HAP-1 (cell line): ENCODE measurements around the gene CDH22.

Experiments
- DNase-seq, 2 experiments: peaks; one replicate each; pipeline ENCODE4 v3.0.0-alpha.2; 2016 to 2020; ENCODE audit warnings: low spot score in 2 of 2
- H3K27me3 ChIP-seq: fragments of 250-450 bp; sonication (Bioruptor Pico); 2 replicates; pipeline ENCODE4 v1.5.1; 2020; ENCODE audit warnings: low read depth, mild to moderate bottlenecking, moderate library complexity
- H3K36me3 ChIP-seq: fragments of 250-450 bp; sonication (Bioruptor Pico); replicated peaks from 2 replicates; pipeline ENCODE4 v1.5.1; 2020; ENCODE audit warnings: mild to moderate bottlenecking
- H3K4me1 ChIP-seq: fragments of 250-450 bp; sonication (Bioruptor Pico); 2 replicates; pipeline ENCODE4 v1.5.1; 2020; ENCODE audit warnings: mild to moderate bottlenecking
- H3K4me3 ChIP-seq: fragments of 250-450 bp; sonication (Bioruptor Pico); 2 replicates; pipeline ENCODE4 v1.5.1; 2020; ENCODE audit warnings: mild to moderate bottlenecking, moderate library complexity
- H3K9me3 ChIP-seq: fragments of 250-450 bp; sonication (Bioruptor Pico); 2 replicates; pipeline ENCODE4 v1.5.1; 2020; ENCODE audit warnings: mild to moderate bottlenecking, moderate library complexity
- in situ Hi-C: fragments of 300-500 bp; cut with MboI; formaldehyde crosslinking; loops from 3 replicates; pipeline ENCODE4 v1.14.3; 2020; ENCODE audit warnings: low sequenced_read_pairs, inconsistent platforms, mixed read lengths

Gene CDH22

GRCh38 chr20:46195264-46196036, 112.8 kb downstream of the CDH22 start:
- no peak for DNase-seq
- Histone ChIP-seq H3K9me3 (no peaks in the 10 kb centered on the region), H3K36me3 (no peaks in the 10 kb centered on the region), H3K27me3 (no peaks in the 10 kb centered on the region), H3K4me3 (no peak overlapping the region), H3K4me1 (no peaks in the 10 kb centered on the region)
- in situ Hi-C loops = no loop called here

GRCh38 chr20:46194409-46194808, 113.9 kb downstream of the CDH22 start:
- in situ Hi-C loops = no loop called here
- no peaks in the 10 kb centered on the region for H3K9me3 ChIP-seq
- H3K27me3 ChIP-seq = no peaks in the 10 kb centered on the region
- H3K36me3 ChIP-seq = no peaks in the 10 kb centered on the region
- no peak for DNase-seq
- H3K4me1 ChIP-seq = no peaks in the 10 kb centered on the region
- no peak overlapping the region for H3K4me3 ChIP-seq

GRCh38 chr20:46192376-46192944, 115.8 kb downstream of the CDH22 start:
- no peak overlapping the region for H3K4me3 ChIP-seq
- H3K36me3 ChIP-seq = no peaks in the 10 kb centered on the region
- no peaks in the 10 kb centered on the region for H3K4me1 ChIP-seq
- no peaks in the 10 kb centered on the region for H3K9me3 ChIP-seq
- in situ Hi-C loops = no loop called here
- DNase-seq = no peak
- H3K27me3 ChIP-seq = 0 out of 2 replicates have a peak, but pooled peaks cover 2% of the 10 kb centered on the region

GRCh38 chr20:46191611-46192010, 116.7 kb downstream of the CDH22 start:
- H3K4me1 ChIP-seq = no peaks in the 10 kb centered on the region
- H3K9me3 ChIP-seq = no peaks in the 10 kb centered on the region
- no peak overlapping the region for H3K4me3 ChIP-seq
- in situ Hi-C loops = no loop called here
- DNase-seq = no peak
- H3K36me3 ChIP-seq = no peaks in the 10 kb centered on the region
- H3K27me3 ChIP-seq = 0 out of 2 replicates have a peak, but pooled peaks cover 2% of the 10 kb centered on the region

- in situ Hi-C loops = no loop called here
- H3K9me3 ChIP-seq = no peaks in the 10 kb centered on the region
- 0 out of 2 replicates have a peak, but pooled peaks cover 2% of the 10 kb centered on the region for H3K27me3 ChIP-seq
- H3K4me1 ChIP-seq = no peaks in the 10 kb centered on the region
- H3K4me3 ChIP-seq = no peak overlapping the region
- no peak for DNase-seq
- no peaks in the 10 kb centered on the region for H3K36me3 ChIP-seq
These were observed 117.1 kb downstream of the CDH22 start for GRCh38 chr20:46191168-46191540.

- Histone ChIP-seq H3K36me3 (no peaks in the 10 kb centered on the region), H3K9me3 (no peaks in the 10 kb centered on the region), H3K4me3 (no peak overlapping the region), H3K27me3 (0 out of 2 replicates have a peak, but pooled peaks cover 2% of the 10 kb centered on the region), H3K4me1 (no peaks in the 10 kb centered on the region)
- no peak for DNase-seq
- in situ Hi-C loops = no loop called here
These were observed 117.7 kb downstream of the CDH22 start for GRCh38 chr20:46190478-46191167.

GRCh38 chr20:46188866-46189541, 119.3 kb downstream of the CDH22 start:
- no peak overlapping the region for H3K4me3 ChIP-seq
- no peaks in the 10 kb centered on the region for H3K4me1 ChIP-seq
- no peaks in the 10 kb centered on the region for H3K9me3 ChIP-seq
- in situ Hi-C loops = no loop called here
- H3K27me3 ChIP-seq = 0 out of 2 replicates have a peak, but pooled peaks cover 2% of the 10 kb centered on the region
- no peaks in the 10 kb centered on the region for H3K36me3 ChIP-seq
- DNase-seq = no peak

- peaks cover 4% of the 10 kb centered on the region for H3K27me3 ChIP-seq
- no peaks in the 10 kb centered on the region for H3K9me3 ChIP-seq
- no peaks in the 10 kb centered on the region for H3K36me3 ChIP-seq
- no peak overlapping the region for H3K4me3 ChIP-seq
- in situ Hi-C loops = no loop called here
- H3K4me1 ChIP-seq = no peaks in the 10 kb centered on the region
- no peak for DNase-seq
These were observed 122.1 kb downstream of the CDH22 start for GRCh38 chr20:46186210-46186609.

- in situ Hi-C loops = no loop called here
These were observed 122.9 kb downstream of the CDH22 start for GRCh38 chr20:46185353-46185752.

GRCh38 chr20:46183768-46184167, 124.5 kb downstream of the CDH22 start:
- in situ Hi-C loops = no loop called here

More at GRCh38 chr20:46185353-46185752, 122.9 kb downstream of the CDH22 start:
- DNase-seq = no peak
- Histone ChIP-seq H3K4me3 (no peak overlapping the region), H3K9me3 (no peaks in the 10 kb centered on the region), H3K36me3 (no peaks in the 10 kb centered on the region), H3K27me3 (peaks cover 9% of the 10 kb centered on the region), H3K4me1 (no peaks in the 10 kb centered on the region)

GRCh38 chr20:46182276-46183200, 125.8 kb downstream of the CDH22 start:
- DNase-seq = no peak
- Histone ChIP-seq H3K27me3 (peaks cover 7% of the 10 kb centered on the region), H3K4me1 (no peaks in the 10 kb centered on the region), H3K9me3 (no peaks in the 10 kb centered on the region), H3K4me3 (no peak overlapping the region), H3K36me3 (no peaks in the 10 kb centered on the region)
- in situ Hi-C loops = no loop called here

More at GRCh38 chr20:46183768-46184167, 124.5 kb downstream of the CDH22 start:
- no peaks in the 10 kb centered on the region for H3K4me1 ChIP-seq
- no peak for DNase-seq
- peaks cover 9% of the 10 kb centered on the region for H3K27me3 ChIP-seq
- H3K4me3 ChIP-seq = no peak overlapping the region
- no peaks in the 10 kb centered on the region for H3K36me3 ChIP-seq
- H3K9me3 ChIP-seq = no peaks in the 10 kb centered on the region

- no peak for DNase-seq
- H3K36me3 ChIP-seq = no peaks in the 10 kb centered on the region
- in situ Hi-C loops = no loop called here
- H3K27me3 ChIP-seq = peaks cover 16% of the 10 kb centered on the region
- no peak overlapping the region for H3K4me3 ChIP-seq
- H3K4me1 ChIP-seq = no peaks in the 10 kb centered on the region
- no peaks in the 10 kb centered on the region for H3K9me3 ChIP-seq
These were observed 128.4 kb downstream of the CDH22 start for GRCh38 chr20:46179862-46180261.

- no peak for DNase-seq
- Histone ChIP-seq H3K9me3 (no peaks in the 10 kb centered on the region), H3K4me1 (no peaks in the 10 kb centered on the region), H3K36me3 (no peaks in the 10 kb centered on the region), H3K27me3 (peaks cover 18% of the 10 kb centered on the region), H3K4me3 (no peak overlapping the region)
- in situ Hi-C loops = no loop called here
These were observed 129.4 kb downstream of the CDH22 start for GRCh38 chr20:46178891-46179290.
